Upper lobe of right lung (tissue), 1 donor: Measurements from ENCODE around the gene NAA25. TPM values are rescaled to one million over a fixed set of nuclear protein-coding genes. Genes with fewer than 3 reads are reported as not detected.
A peak's percentile ranks its signal among the peaks of the same experiment; 100 is the strongest.

Experiments
- ATAC-seq: fragments of 200-7000 bp; cut with Tn5 transposase; one replicate; pipeline ENCODE4 v1.9.1; 2020; ENCODE audit warnings: mild to moderate bottlenecking, moderate library complexity
- DNase-seq: peaks from one replicate; pipeline ENCODE4 v3.0.0-alpha.2; 2020
- H3K27ac ChIP-seq: fragments of 200-600 bp; one replicate; pipeline ENCODE4 v1.8.0; 2022
- H3K27me3 ChIP-seq: fragments of 200-600 bp; one replicate; pipeline ENCODE4 v1.8.0; 2022; ENCODE audit warnings: mild to moderate bottlenecking
- H3K36me3 ChIP-seq: fragments of 200-600 bp; one replicate; pipeline ENCODE4 v1.8.0; 2022
- H3K4me1 ChIP-seq: fragments of 200-600 bp; one replicate; pipeline ENCODE4 v1.8.0; 2022
- H3K4me3 ChIP-seq: fragments of 200-600 bp; one replicate; pipeline ENCODE4 v1.8.0; 2022; ENCODE audit warnings: mild to moderate bottlenecking
- H3K9me3 ChIP-seq: fragments of 200-600 bp; one replicate; pipeline ENCODE4 v1.8.0; 2022
- intact Hi-C: fragments of 100-400 bp; cut with DNase I; formaldehyde crosslinking; loops from one replicate; pipeline ENCODE4 v1.11.0; 2022
- total RNA-seq: library from RNA; stranded (reverse); fragmentation: NEBNext Ultra II Directional; extraction: Animal tissue kit (Norgen Biotek cat#: 25700); gene quantifications from one replicate; pipeline ENCODE4 v1.2.1, GENCODE V29; 2021
- TF ChIP-seq, protein P1 (sequence below): fragments of 200-600 bp; IDR thresholded peaks from one replicate; pipeline ENCODE4 v1.8.0; 2022; ENCODE audit warnings: antibody characterized with exemption
- donor health status: DM: no; HTN: yes; CAD: no; lungs with severe emphysema.

The NAA25 gene
- total RNA-seq, 1 donor from 2014 or later = 18.8 TPM

DNA sequence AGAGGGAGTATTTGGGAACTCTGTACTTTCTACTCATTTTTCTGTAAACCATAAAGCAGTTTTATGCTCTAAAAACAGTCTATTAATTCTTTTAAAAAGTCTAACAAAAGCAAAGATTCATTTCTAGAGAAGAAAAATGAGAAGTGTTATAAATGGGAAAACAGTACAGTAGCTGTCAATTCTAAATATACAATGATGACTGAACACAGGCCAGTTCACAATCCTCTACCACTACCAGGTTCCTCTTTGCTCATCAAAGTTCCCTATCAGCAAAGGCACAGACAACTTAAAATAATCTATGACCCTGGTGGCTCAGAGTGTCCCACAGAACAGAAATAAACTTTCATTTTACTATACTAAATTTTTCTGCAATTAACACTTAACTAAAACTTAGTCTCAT is 12.5 kb downstream of the NAA25 start:
- Histone ChIP-seq H3K27ac (no peak overlapping the region), H3K4me3 (no peak overlapping the region), H3K4me1 (peaks cover 7% of the 10 kb centered on the region), H3K36me3 (peaks cover 56% of the 10 kb centered on the region), H3K27me3 (no peaks in the 10 kb centered on the region), H3K9me3 (no peaks in the 10 kb centered on the region)
- DNase-seq = no peak
- TF ChIP-seq, protein P1, sequence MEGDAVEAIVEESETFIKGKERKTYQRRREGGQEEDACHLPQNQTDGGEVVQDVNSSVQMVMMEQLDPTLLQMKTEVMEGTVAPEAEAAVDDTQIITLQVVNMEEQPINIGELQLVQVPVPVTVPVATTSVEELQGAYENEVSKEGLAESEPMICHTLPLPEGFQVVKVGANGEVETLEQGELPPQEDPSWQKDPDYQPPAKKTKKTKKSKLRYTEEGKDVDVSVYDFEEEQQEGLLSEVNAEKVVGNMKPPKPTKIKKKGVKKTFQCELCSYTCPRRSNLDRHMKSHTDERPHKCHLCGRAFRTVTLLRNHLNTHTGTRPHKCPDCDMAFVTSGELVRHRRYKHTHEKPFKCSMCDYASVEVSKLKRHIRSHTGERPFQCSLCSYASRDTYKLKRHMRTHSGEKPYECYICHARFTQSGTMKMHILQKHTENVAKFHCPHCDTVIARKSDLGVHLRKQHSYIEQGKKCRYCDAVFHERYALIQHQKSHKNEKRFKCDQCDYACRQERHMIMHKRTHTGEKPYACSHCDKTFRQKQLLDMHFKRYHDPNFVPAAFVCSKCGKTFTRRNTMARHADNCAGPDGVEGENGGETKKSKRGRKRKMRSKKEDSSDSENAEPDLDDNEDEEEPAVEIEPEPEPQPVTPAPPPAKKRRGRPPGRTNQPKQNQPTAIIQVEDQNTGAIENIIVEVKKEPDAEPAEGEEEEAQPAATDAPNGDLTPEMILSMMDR = no peak
- intact Hi-C loops = no loop called here
- peak; percentile 45 for ATAC-seq

DNA sequence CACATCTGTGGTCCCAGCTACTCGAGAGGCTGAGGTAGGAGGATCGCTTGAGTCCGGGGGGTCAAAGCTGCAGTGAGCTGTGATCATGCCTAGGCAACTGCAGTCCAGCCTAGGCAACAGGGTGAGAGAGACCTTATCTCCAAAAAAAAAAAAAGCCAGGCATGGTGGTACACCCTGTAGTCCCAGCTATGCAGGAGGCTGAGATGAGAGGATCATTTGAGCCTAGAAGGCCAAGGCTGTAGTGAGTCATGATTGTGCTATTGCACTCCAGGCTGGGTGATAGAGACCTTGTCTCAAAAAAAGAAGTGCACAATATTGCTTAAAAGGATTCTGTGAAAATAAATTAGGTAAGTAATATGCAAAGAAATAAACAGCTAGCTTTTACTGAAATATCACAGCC is 17.0 kb downstream of the NAA25 start:
- no peak overlapping the region for H3K4me3 ChIP-seq
- no peaks in the 10 kb centered on the region for H3K27me3 ChIP-seq
- intact Hi-C loops = no loop called here
- TF ChIP-seq, protein P1 = no peak
- ATAC-seq (no peak), DNase-seq (no peak)
- H3K36me3 ChIP-seq = peaks cover 53% of the 10 kb centered on the region
- no peak overlapping the region for H3K27ac ChIP-seq
- H3K9me3 ChIP-seq = no peaks in the 10 kb centered on the region
- H3K4me1 ChIP-seq = peaks cover 7% of the 10 kb centered on the region

DNA sequence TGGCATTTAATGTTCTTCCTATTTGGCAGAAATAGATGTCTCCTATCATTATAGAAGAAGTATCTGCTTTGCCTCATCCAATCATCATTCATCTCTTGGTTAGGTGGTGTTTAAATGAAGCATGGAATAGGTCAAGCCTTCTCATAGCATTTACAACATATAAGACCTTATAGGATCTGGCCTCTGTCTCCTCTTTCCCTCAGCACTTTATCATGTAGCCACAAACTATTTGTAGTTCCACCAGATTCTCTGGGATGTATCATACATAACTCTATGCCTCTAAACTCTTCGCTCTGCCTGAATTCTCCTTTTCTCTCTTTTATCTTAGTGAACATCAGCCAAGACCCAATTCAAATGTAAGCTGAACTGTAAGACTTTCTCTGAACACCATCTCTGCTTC is 20.7 kb downstream of the NAA25 start:
- no peak for DNase-seq
- TF ChIP-seq, protein P1 = no peak
- intact Hi-C loops = no loop called here

DNA sequence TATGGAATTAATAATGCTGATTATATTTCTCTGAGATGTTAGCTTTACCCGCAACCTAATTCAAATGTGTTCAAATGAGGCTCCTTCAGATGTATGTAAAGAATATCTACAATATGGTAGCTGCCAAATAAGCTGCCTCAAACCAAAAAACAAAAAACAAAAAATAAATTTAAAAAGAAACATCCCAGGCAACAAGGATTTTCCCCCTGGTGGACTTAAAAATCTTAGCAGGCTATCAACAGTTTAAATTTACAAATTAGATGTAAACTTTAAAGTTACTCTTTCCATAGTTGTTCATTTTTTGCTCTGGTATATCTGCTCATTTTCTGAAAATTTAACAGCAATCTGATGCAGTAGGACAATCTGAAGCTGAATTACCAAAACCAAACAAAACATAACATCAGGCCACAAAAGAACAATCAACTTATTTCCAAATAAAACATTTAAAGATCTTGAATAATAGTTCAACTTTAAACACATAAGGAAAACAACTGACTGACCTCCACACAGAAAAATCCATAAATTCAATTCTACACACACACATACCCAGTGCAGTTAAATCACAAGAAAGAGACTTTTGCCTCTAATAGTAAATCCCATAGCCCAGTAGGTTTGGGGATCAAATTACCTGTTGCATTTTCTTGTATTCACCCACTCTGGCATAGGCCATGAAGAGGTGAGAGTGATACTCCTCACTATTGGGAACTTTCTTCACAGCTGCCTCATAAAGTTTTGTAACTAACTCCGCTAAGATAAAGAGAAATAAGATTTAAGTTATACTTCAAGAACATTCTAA is 21.3 kb downstream of the NAA25 start:
- no peak overlapping the region for H3K4me3 ChIP-seq
- H3K9me3 ChIP-seq = no peaks in the 10 kb centered on the region
- no peak for ATAC-seq
- intact Hi-C loops = no loop called here
- TF ChIP-seq, protein P1 = no peak
- H3K36me3 ChIP-seq = peaks cover 73% of the 10 kb centered on the region
- H3K27ac ChIP-seq = no peak overlapping the region
- H3K4me1 ChIP-seq = peaks cover 6% of the 10 kb centered on the region
- DNase-seq = no peak
- H3K27me3 ChIP-seq = no peaks in the 10 kb centered on the region

More for the DNA sequence above, 20.7 kb downstream of the NAA25 start:
- peaks cover 6% of the 10 kb centered on the region for H3K4me1 ChIP-seq
- no peak overlapping the region for H3K27ac ChIP-seq
- H3K36me3 ChIP-seq = peaks cover 77% of the 10 kb centered on the region
- H3K27me3 ChIP-seq = no peaks in the 10 kb centered on the region
- ATAC-seq = no peak
- H3K9me3 ChIP-seq = no peaks in the 10 kb centered on the region
- no peak overlapping the region for H3K4me3 ChIP-seq

DNA sequence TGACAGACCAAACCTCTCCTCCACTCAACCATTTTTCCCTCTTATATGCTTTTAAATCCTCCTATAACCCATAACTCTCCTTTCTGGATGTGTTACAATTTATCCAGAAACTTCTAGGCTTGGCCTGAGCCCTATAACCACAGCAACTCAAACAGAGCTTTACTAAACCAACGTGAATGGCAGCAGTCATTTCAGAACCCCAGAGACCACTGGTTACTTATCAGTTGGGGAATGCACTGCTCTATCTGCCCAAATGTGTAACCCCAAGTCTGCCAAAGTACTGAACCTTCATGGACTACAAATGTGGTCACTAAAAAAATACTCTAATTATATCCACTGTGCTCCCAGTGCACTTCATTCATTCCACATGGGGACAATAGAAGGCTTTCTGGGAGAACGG is 42.0 kb downstream of the NAA25 start:
- TF ChIP-seq, protein P1 = no peak
- Histone ChIP-seq H3K27ac (no peak overlapping the region), H3K4me3 (no peak overlapping the region), H3K36me3 (peaks cover 100% of the 10 kb centered on the region), H3K4me1 (no peaks in the 10 kb centered on the region), H3K27me3 (no peaks in the 10 kb centered on the region), H3K9me3 (no peaks in the 10 kb centered on the region)
- DNase-seq (no peak), ATAC-seq (no peak)
- intact Hi-C loops = no loop called here
